ENCODE data around the gene PRRT4.

GRCh38 chr7:128388145-128388485 lies 26.6 kb upstream of the PRRT4 start:
- TF ChIP-seq CTCF (conservative IDR thresholded peaks at IDR 0.05) (no peak), EZH2 (IDR thresholded peaks at IDR 0.05; ENCODE audit: low read depth) (no peak)

Measured in PC-9 (cell line).